Activated CD4-positive, alpha-beta T cell treated with anti-CD3 and anti-CD28 coated beads, Interleukin-2, amount 10 ng/mL, durations not matched to agents 7 days and 5 days (primary cell): ENCODE results near the gene ZCCHC14. TPM values are rescaled to one million over a fixed set of nuclear protein-coding genes. Genes with fewer than 3 reads are reported as not detected.
"Not testable (repeated sequence)": the region's sequence is repeated elsewhere in the genome, so short reads cannot be mapped to it uniquely, and the experiment has no call there.

Source experiments
- CTCF ChIA-PET: fragments of 350-600 bp; sonication (Branson Sonifier 250); formaldehyde crosslinking; loops from one replicate; lab custom pipeline; 2021; ENCODE audit warnings: antibody characterized with exemption; lab: Charles Lee
- POLR2A ChIA-PET: fragments of 350-600 bp; sonication (Branson Sonifier 250); formaldehyde crosslinking; loops from one replicate; lab custom pipeline; 2021; ENCODE audit warnings: antibody characterized with exemption; lab: Charles Lee
- DNase-seq: peaks from one replicate; pipeline ENCODE4 v3.0.0-alpha.2; 2020
- H3K27ac Mint-ChIP-seq: one replicate; pipeline ENCODE4 v1.8.0; 2021; ENCODE audit warnings: mild to moderate bottlenecking, moderate library complexity, mixed read lengths
- H3K27me3 Mint-ChIP-seq: one replicate; pipeline ENCODE4 v1.8.0; 2021; ENCODE audit warnings: mixed read lengths
- H3K36me3 Mint-ChIP-seq: one replicate; pipeline ENCODE4 v1.8.0; 2021; ENCODE audit warnings: low read depth, mixed read lengths
- H3K4me1 Mint-ChIP-seq: one replicate; pipeline ENCODE4 v1.8.0; 2021; ENCODE audit warnings: mixed read lengths
- H3K4me3 Mint-ChIP-seq: one replicate; pipeline ENCODE4 v1.8.0; 2021; ENCODE audit warnings: mild to moderate bottlenecking, moderate library complexity, mixed read lengths
- H3K9me3 Mint-ChIP-seq: one replicate; pipeline ENCODE4 v1.8.0; 2021; ENCODE audit warnings: mixed read lengths
- total RNA-seq, 2 experiments: library from RNA; stranded (reverse); gene quantifications; one replicate each; pipeline ENCODE4 v1.2.3, GENCODE V29; 2021

ZCCHC14 gene
- total RNA-seq, 2 experiments from 2014 or later, result 7.6 to 7.9 TPM

DNA sequence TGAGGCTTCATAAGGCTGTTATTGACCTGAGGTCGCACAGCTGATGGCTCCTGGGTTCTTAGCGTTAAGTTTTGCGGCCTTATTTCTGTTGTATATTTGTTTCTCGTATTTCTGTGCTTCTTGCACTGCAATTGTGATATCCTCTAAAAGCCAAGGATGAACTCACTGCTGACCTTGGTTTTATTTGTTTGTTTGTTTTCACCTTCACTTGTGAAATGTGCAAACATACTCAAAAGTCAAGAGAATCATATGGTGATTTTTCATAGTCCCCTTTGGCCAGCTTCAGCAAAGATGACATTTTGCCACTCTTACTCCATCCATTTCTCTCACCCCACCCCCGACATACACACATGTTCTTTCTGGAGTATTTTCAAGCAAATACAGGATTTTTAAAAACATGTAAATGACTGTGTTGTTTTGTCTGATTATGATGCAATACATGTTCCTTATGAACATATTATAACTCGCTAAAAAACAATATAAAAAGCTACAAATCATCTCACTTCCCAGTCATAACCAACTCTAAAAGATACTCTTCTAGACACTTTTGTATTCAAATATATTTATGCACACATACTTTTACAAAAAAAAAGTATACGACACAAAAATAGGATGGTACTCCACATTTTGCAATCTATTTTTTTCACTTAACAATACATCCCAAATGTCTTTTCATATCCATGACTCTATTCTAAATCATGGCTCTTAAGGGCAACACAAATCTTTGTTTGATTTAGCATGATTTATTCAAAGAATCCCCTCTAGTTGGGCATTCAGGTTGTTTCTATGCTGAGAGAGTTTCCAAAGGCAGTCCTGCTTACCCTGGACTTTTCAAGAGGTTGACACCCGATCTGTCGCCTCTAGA, 5.7 kb upstream of the ZCCHC14 start:
- POLR2A ChIA-PET, result no interaction called here
- no peak for DNase-seq
- H3K27ac Mint-ChIP-seq, result no peak overlapping the region
- H3K9me3 Mint-ChIP-seq, result no peaks in the 10 kb centered on the region
- no peak overlapping the region for H3K4me3 Mint-ChIP-seq
- H3K36me3 Mint-ChIP-seq, result no peaks in the 10 kb centered on the region
- CTCF ChIA-PET, result interaction anchor here (0.6 kb wide), 1 partner anchor 30 kb away, joined by 3 read pairs; no protein-coding TSS in a partner anchor
- peaks cover 15% of the 10 kb centered on the region for H3K4me1 Mint-ChIP-seq
- peaks cover 13% of the 10 kb centered on the region for H3K27me3 Mint-ChIP-seq

GRCh38 chr16:87497767-87498290, 5.0 kb upstream of the ZCCHC14 start:
- DNase-seq, H3K27ac Mint-ChIP-seq, H3K36me3 Mint-ChIP-seq, H3K4me3 Mint-ChIP-seq, POLR2A ChIA-PET, H3K9me3 Mint-ChIP-seq, CTCF ChIA-PET: not testable (repeated sequence)
- peaks cover 13% of the 10 kb centered on the region for H3K27me3 Mint-ChIP-seq
- peaks cover 19% of the 10 kb centered on the region for H3K4me1 Mint-ChIP-seq

DNA sequence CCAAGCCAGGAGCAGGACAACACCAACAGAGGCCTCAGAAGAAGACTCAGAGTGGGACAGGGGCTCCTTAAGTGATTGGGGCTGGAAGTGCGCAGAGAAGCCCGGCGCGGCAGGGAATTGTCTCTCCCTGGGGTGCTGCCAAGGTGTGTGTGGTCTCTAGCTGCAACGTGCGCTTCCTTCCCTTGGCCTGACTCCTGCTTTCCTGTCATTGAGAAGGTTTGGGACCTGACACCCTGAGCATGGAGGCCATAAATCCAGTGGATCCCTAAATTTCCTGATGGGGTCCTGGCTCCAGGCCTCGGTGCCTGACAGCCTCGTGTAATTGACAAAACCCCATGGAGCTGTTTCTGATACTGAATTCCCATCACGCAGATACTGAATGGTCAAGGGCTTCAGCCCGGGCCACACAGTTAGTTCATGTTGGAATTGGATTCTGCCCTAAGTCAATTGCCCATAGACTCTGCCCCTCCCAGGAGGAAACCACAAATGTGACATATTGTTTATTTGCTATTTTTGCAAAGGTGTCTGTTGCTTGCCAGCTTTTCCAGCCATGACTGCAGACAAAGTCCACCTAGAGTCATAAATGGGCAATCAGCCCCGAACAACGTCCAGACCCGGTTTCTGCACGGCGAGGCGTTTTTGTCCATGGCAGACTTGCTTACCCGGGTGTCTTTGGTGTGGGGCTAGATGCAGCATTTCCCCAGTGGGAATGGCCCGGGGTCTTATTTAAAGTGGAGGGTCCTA, 4.4 kb upstream of the ZCCHC14 start:
- H3K4me3 Mint-ChIP-seq, POLR2A ChIA-PET: not testable (repeated sequence)

GRCh38 chr16:87496447-87496801, 3.6 kb upstream of the ZCCHC14 start:
- POLR2A ChIA-PET, result no interaction called here
- CTCF ChIA-PET, result no interaction called here
- Mint-ChIP-seq H3K36me3 (no peaks in the 10 kb centered on the region), H3K4me3 (no peak overlapping the region), H3K27ac (peak overlapping the region; percentile 25), H3K27me3 (peaks cover 13% of the 10 kb centered on the region), H3K9me3 (no peaks in the 10 kb centered on the region), H3K4me1 (peaks cover 20% of the 10 kb centered on the region)
- DNase-seq, result no peak

More for the DNA sequence above, 4.4 kb upstream of the ZCCHC14 start:
- H3K27ac Mint-ChIP-seq, H3K9me3 Mint-ChIP-seq, DNase-seq, H3K36me3 Mint-ChIP-seq, CTCF ChIA-PET: not testable (repeated sequence)
- Mint-ChIP-seq H3K27me3 (peaks cover 13% of the 10 kb centered on the region), H3K4me1 (peaks cover 19% of the 10 kb centered on the region)

GRCh38 chr16:87495578-87496446, 3.0 kb upstream of the ZCCHC14 start:
- H3K9me3 Mint-ChIP-seq, result no peaks in the 10 kb centered on the region
- CTCF ChIA-PET, result no interaction called here

GRCh38 chr16:87493608-87494280, 920 bp upstream of the ZCCHC14 start:
- peaks cover 19% of the 10 kb centered on the region for H3K27me3 Mint-ChIP-seq
- H3K36me3 Mint-ChIP-seq, result no peaks in the 10 kb centered on the region
- H3K9me3 Mint-ChIP-seq, result no peaks in the 10 kb centered on the region
- peak overlapping the region; percentile 81 for H3K4me3 Mint-ChIP-seq
- ChIA-PET POLR2A (no interaction called here), CTCF (interaction anchor here (0.7 kb wide), 1 partner anchor 99 kb away, joined by 3 read pairs; no protein-coding TSS in a partner anchor)
- peaks cover 46% of the 10 kb centered on the region for H3K4me1 Mint-ChIP-seq
- DNase-seq, result no peak
- H3K27ac Mint-ChIP-seq, result peak overlapping the region; percentile 89

More at GRCh38 chr16:87495578-87496446, 3.0 kb upstream of the ZCCHC14 start:
- peak overlapping the region; percentile 25 for H3K27ac Mint-ChIP-seq
- peaks cover 13% of the 10 kb centered on the region for H3K27me3 Mint-ChIP-seq
- no peak for DNase-seq
- no peak overlapping the region for H3K4me3 Mint-ChIP-seq
- POLR2A ChIA-PET, result no interaction called here
- H3K36me3 Mint-ChIP-seq, result no peaks in the 10 kb centered on the region
- H3K4me1 Mint-ChIP-seq, result peaks cover 26% of the 10 kb centered on the region

DNA sequence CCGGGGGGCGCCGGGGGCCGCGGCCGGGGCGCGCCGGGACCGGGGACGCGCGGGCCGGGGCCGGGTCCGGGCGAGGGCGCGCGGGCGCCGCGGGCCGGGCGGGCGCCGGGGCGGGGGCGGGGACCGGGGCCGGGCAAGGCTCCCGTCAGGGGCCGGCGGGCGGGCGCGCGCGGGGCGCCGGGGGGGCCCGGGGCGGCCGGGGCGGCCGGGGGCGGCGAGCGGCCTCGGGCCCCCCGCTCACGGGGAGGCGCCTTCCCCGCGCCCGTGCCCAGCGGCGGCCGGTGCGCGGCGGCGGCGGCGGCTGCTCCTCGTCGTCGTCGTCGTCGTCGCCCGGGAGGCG, 563 bp downstream of the ZCCHC14 start:
- ChIA-PET POLR2A (no interaction called here), CTCF (no interaction called here)
- Mint-ChIP-seq H3K27me3 (peaks cover 14% of the 10 kb centered on the region), H3K9me3 (no peaks in the 10 kb centered on the region), H3K36me3 (no peaks in the 10 kb centered on the region), H3K27ac (no peak overlapping the region), H3K4me3 (no peak overlapping the region), H3K4me1 (peaks cover 54% of the 10 kb centered on the region)
- no peak for DNase-seq

GRCh38 chr16:87491522-87492290, 1.1 kb downstream of the ZCCHC14 start:
- H3K27ac Mint-ChIP-seq, result peak overlapping the region; percentile 66
- no peaks in the 10 kb centered on the region for H3K36me3 Mint-ChIP-seq
- peaks cover 56% of the 10 kb centered on the region for H3K4me1 Mint-ChIP-seq
- ChIA-PET CTCF (interaction anchor here (1.3 kb wide), 1 partner anchor 27 kb away, joined by 3 read pairs; no protein-coding TSS in a partner anchor), POLR2A (no interaction called here)
- H3K9me3 Mint-ChIP-seq, result no peaks in the 10 kb centered on the region
- peak overlapping the region; percentile 74 for H3K4me3 Mint-ChIP-seq
- DNase-seq, result peak; percentile 9
- peaks cover 14% of the 10 kb centered on the region for H3K27me3 Mint-ChIP-seq

GRCh38 chr16:87490799-87491521, 1.9 kb downstream of the ZCCHC14 start:
- H3K27me3 Mint-ChIP-seq, result peaks cover 14% of the 10 kb centered on the region
- peak overlapping the region; percentile 74 for H3K4me3 Mint-ChIP-seq
- H3K9me3 Mint-ChIP-seq, H3K36me3 Mint-ChIP-seq, POLR2A ChIA-PET: not testable (repeated sequence)
- CTCF ChIA-PET, result interaction anchor here (1.3 kb wide), 1 partner anchor 26 kb away, joined by 3 read pairs; no protein-coding TSS in a partner anchor
- peak overlapping the region; percentile 85 for H3K27ac Mint-ChIP-seq
- H3K4me1 Mint-ChIP-seq, result peaks cover 56% of the 10 kb centered on the region
- DNase-seq, result peak; percentile 48

- Mint-ChIP-seq H3K9me3 (no peaks in the 10 kb centered on the region), H3K27me3 (peaks cover 13% of the 10 kb centered on the region), H3K4me3 (peak overlapping the region; percentile 74), H3K4me1 (peaks cover 60% of the 10 kb centered on the region), H3K36me3 (no peaks in the 10 kb centered on the region), H3K27ac (peak overlapping the region; percentile 85)
- ChIA-PET POLR2A (no interaction called here), CTCF (no interaction called here)
- DNase-seq, result peak; percentile 12
Observed at GRCh38 chr16:87490096-87490798, 2.6 kb downstream of the ZCCHC14 start.
